ENCODE results near the gene LRPPRC.

The LRPPRC gene

GRCh38 chr2:43854671-43855070 is 141.1 kb downstream of the LRPPRC start:
- DNase-seq (ENCODE audit: low read depth), result no peak

DNA sequence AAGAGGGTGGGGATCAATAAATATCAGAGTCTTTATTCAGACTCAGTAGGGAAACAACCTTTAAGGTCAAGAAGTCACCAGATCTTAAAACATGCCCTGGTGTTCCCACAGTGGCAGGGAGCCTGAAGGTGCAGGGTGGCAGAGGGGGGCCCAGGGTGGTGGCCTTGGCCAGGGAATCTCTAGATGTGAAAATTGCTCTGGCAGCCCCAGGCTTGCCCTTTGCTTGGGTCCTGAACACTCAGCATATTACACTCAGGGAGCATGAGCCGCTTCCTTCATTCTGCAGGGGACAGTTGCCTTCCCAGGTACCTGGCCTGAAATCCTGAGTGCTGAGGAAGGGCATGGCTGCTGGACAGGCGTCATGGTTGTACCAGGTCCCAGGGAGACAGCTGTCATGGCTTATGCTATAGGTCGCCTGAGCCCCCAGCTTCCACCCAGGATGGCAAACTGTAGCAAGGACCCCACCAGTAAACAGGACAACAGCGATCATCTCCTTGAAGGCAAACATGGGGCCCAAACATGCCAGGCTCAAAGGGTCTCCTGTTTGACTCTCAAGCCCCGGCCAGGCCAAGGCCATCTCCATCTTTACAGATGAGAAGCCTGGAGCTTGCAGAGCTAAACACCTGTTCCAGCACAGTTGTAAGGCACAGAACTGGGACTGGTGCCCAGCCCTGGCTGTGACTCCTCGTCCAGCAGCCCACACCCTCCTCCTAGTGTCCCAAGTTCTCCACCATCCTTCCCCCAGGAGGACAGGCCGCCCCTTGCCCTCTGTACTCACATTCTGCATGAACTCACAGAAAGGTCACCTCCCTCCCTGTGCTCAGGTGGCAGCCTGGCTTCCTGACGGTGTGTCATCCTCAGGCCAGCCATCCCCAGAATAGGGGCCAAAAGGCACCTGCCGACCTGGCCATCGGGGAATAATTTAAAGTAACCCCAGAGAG is 142.4 kb downstream of the LRPPRC start:
- no peak for DNase-seq (ENCODE audit: low read depth)

GRCh38 chr2:43852196-43852730 is 143.5 kb downstream of the LRPPRC start:
- no peak for DNase-seq (ENCODE audit: low read depth)

DNA sequence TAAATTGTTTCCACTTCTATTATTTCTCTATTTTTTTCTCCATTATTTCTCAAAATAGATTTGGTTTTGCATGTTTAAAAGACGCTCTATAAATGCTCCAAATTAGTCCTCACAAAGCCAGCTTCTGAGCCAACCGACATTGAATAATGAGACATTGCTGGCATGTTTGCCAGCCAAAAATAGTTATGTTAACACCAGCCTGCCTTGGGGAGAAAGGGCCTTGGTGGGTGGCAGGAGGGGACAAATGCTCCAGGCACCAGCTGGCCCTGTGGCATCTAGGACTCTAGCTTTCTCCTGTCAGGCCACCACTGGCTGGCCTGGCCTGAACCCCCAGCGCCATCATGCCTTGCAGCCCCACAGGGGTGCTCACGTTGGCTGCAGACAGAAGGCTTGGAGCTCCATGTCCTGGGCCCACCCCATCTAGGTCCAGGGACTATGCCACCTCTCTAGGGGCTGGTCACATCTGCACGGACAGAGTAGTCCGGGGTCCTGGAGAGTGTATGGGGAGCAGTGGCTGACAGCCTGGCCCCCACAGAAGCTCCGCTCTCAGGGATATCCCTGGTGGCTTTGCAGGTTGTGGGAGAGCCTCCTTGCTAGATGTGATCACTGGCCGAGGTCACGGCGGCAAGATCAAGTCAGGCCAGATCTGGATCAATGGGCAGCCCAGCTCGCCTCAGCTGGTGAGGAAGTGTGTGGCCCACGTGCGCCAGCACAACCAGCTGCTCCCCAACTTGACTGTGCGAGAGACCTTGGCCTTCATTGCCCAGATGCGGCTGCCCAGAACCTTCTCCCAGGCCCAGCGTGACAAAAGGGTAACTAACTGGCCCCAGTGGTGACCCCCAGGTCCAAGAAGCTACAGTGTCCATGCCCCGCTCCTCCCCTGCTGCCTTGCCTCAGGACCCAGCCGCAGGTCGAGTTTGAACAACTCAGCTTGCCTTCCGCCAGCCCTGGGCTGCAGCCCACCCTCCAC is 144.5 kb downstream of the LRPPRC start:
- no peak for DNase-seq (ENCODE audit: low read depth)

DNA sequence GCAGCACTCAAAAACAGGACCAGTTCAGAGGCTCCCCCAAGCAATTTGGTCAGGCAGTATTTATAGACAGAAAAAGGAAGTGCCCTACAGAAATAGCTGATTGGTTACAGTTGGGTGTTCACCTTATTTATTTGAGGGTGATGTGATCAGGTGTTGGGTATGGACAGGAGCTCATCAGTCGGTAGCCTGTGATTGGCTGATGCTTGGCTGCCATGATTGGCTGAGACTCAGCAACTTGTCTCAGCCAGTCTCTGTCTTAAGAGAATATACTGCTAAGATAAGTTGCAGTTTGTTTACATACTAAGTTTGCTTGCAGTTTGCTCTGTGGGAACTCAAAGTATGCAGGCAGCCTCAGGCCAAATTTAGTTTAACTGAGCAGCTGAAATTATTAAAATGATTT is 147.6 kb downstream of the LRPPRC start:
- DNase-seq (ENCODE audit: low read depth), result no peak

GRCh38 chr2:43846140-43846793 is 149.5 kb downstream of the LRPPRC start:
- DNase-seq (ENCODE audit: low read depth), result no peak

DNA sequence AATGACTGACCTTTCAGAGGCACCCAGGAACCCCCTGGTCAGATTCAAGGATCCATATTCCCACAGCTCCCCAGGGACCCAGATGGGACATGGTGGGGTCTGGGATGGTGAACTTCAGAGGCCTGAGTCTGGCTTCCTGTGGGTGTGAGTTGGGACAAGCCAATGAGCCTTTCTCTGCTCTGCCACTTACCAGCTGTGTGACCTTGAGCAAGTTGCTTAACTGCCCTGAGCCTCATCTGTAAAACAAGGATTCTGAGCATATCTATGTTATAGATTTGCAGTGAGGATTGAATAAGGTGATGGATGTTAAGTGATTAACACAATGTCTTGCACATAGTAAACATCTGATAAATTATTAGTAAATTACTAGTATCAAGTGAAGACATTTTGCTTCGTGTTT is 150.6 kb downstream of the LRPPRC start:
- DNase-seq (ENCODE audit: low read depth), result no peak

- DNase-seq (ENCODE audit: low read depth), result no peak
These were observed 152.9 kb downstream of the LRPPRC start for GRCh38 chr2:43842866-43843226.

GRCh38 chr2:43841949-43842865 is 153.6 kb downstream of the LRPPRC start:
- DNase-seq (ENCODE audit: low read depth), result no peak

- no peak for DNase-seq (ENCODE audit: low read depth)
These were observed 154.8 kb downstream of the LRPPRC start for GRCh38 chr2:43840965-43841364.

- DNase-seq (ENCODE audit: low read depth), result no peak
These were observed 155.8 kb downstream of the LRPPRC start for GRCh38 chr2:43839776-43840564.

DNA sequence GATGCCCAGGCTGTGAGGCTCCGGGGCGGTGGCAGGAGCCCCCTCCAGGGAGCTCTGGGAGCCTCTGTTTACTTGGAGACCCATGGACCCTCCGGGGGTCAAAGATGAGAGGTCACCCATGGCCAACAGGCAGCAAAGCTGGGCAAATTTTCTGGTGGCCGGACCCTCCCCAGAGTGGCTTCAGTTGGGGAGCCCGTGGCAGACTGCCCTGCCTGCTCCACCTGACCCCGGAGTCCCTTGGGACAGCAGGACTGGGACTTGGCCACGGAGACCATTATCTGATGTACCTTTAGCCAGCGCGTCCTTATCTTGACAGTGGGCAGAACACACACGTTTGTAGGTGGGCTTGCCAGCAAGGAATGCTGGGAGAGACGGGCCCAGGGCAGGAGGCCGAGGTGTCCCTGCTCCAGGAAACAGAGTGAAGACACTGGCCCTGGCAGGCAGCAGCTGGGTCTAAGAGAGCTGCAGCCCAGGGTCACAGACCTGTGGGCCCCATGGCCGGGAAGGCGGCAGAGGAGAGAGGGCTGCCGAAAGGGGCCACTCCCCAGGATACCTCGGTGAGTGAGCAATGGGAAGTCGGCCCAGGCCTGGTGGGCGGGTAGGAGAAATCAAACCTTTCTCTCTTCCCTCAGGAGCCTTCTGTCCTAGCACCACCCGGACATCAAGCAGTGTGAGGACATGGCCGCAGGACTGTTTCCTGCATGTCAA is 157.1 kb downstream of the LRPPRC start, which contains the start of the genes ABCG5 and ABCG8:
TSS of gene ABCG5 (minus strand) at position 280 of the 708 bp plus-strand sequence. CDS start at position 120, 160 bp downstream.
TSS of gene ABCG8 (plus strand) at position 412 of the 708 bp plus-strand sequence. CDS start at position 495, 83 bp downstream.
- no peak for DNase-seq (ENCODE audit: low read depth)

DNA sequence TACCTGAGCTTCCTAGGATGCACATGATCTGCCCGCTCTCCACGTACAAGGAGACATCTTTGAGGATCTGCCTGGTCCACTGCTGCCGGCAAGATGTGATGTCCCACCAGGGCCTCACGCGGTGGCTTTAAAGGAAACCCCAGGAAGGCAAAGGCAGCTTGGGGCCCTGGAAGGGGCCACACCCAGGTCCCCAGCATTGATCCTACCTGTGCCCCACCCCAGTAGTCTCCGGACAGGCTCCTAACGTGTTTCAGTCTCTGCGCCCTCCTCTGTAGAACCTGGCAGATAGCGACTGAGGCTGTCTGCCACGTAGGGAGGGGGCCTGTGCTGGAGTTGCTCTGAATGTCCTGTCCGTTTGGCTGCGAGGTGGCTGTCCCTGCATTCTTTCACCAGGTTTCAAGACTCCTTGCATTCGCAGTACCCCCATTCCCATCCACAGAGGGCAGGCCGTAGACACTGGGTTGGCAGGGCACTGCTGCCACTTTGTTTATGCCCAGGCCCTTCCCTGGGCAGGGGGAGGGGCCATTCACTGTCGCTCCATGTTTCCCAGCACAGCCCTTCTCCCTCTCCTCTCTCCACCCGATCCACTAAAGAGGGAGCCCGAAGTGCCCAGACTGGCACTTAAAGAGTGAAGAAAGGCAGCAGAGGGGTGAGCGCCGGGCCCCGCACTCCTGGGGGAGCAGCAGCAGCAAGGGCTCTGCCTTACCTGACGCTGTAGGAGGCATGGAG is 157.8 kb downstream of the LRPPRC start:
- DNase-seq (ENCODE audit: low read depth), result no peak

- DNase-seq (ENCODE audit: low read depth), result no peak
These were observed 158.8 kb downstream of the LRPPRC start for GRCh38 chr2:43837033-43837432.

All from HS-27A (cell line).